Right cardiac atrium (tissue), 5 donors: ENCODE data around the gene TKTL1. TPM values are rescaled to one million over a fixed set of nuclear protein-coding genes. Genes with fewer than 3 reads are reported as not detected.

ENCODE experiments used
- ATAC-seq, 2 donors: fragments of 200-7000 bp; cut with Tn5 transposase; one replicate each; pipeline versions ENCODE4 v1.8.0 to v1.9.1; 2020; ENCODE audit warnings: moderate library complexity in 2 of 2, mild to moderate bottlenecking in 1 of 2
- DNase-seq, 3 donors: peaks; one replicate each; pipeline ENCODE4 v3.0.0-alpha.2; 2020
- H3K27ac ChIP-seq: one replicate; pipeline ENCODE4 v1.5.1; 2013; ENCODE audit warnings: mild to moderate bottlenecking, low read length, control low read depth, moderate library complexity
- H3K27me3 ChIP-seq: one replicate; pipeline ENCODE4 v1.6.1; 2013; ENCODE audit not compliant: control insufficient read depth, insufficient read depth
- H3K4me1 ChIP-seq: one replicate; pipeline ENCODE4 v1.6.1; 2013; ENCODE audit warnings: low read length; ENCODE audit not compliant: control insufficient read depth, insufficient read depth
- H3K4me3 ChIP-seq: one replicate; pipeline ENCODE4 v1.5.1; 2013; ENCODE audit warnings: low read length, control low read depth
- H3K9me3 ChIP-seq: one replicate; pipeline ENCODE4 v1.6.1; 2013; ENCODE audit warnings: low read length; ENCODE audit not compliant: control insufficient read depth
- WGBS: extraction: QIAGEN DNeasy Blood & Tissue Kit; methylation state at CpG from one replicate; pipeline ENCODE4 v1.1.7; 2013; 5-methylcytosine and 5-hydroxymethylcytosine counted together
- intact Hi-C, 4 donors: fragments of 100-400 bp; cut with DNase I; formaldehyde crosslinking; loops; one replicate each; pipeline versions ENCODE4 v1.11.0 to v1.14.0; 2022 to 2023
- polyA plus RNA-seq: library from polyadenylated mRNA; stranded (reverse); fragments of 200-250 nt; gene quantifications from one replicate; pipeline ENCODE4 v1.2.3, GENCODE V29; 2013
- total RNA-seq, 4 donors: library from RNA; stranded (reverse); fragmentation: NEBNext Ultra II Directional; extraction: Animal tissue kit (Norgen Biotek cat#: 25700); gene quantifications; one replicate each; pipeline ENCODE4 v1.2.1, GENCODE V29; 2021
- donor health status: healthy with polysubstance abuse.
- donor health status: DM: no; HTN: yes; CAD: no.
- donor health status: DM: no; HTN: no; CAD: no.
- donor health status: DM: no; HTN: yes; CAD: no; lungs with severe emphysema.
- donor health status: DM: yes; HTN: yes; CAD: no.

TKTL1 gene
- total and polyA plus RNA-seq, 5 donors: 5.5 to 11.9 (median 8.6) TPM

DNA sequence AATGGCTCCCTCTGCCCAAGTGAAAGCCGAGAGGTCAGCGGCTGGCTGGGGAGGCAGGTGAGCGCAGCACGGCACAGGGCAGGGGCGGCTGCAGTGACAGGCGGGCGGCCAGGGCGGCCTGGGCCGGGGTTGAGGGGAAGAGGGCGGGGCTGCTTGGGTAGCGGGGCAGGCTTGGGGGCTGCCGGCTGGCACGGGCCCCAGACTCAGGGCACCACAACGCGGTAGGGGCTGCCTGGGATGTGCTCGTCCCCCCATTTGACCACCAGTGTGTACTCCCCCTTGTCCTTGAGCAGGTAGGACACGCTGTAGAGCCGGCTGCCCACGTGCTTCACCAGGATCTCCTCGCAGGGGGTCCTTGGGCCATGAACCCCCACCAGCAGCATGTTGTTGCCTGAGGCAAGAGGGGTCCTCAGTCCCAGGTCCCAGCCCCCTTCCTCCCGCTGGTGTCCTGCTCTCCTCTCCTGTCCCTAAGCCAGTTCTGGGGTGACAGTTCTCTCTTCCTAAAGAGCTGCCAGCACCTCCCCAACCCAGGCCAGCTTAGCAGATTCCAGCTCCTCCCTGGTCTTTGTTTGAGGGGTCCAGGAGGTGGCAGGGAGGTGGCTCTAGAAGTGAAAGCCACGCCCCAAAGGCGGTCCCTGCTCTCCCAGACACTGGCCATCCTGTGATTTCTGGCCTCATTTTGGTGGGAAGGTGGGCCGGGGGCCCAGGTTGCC is 53.2 kb downstream of the TKTL1 start:
- 85% methylated on average over 22 of the region's 24 CpGs for WGBS
- no peak for ATAC-seq
- H3K27ac ChIP-seq: no peak overlapping the region
- no peaks in the 10 kb centered on the region for H3K27me3 ChIP-seq
- H3K4me1 ChIP-seq: no peaks in the 10 kb centered on the region
- intact Hi-C loops: no loop called here
- H3K4me3 ChIP-seq: no peak overlapping the region
- no peaks in the 10 kb centered on the region for H3K9me3 ChIP-seq
- DNase-seq: peak; percentile 22 to 69 (median 58)

DNA sequence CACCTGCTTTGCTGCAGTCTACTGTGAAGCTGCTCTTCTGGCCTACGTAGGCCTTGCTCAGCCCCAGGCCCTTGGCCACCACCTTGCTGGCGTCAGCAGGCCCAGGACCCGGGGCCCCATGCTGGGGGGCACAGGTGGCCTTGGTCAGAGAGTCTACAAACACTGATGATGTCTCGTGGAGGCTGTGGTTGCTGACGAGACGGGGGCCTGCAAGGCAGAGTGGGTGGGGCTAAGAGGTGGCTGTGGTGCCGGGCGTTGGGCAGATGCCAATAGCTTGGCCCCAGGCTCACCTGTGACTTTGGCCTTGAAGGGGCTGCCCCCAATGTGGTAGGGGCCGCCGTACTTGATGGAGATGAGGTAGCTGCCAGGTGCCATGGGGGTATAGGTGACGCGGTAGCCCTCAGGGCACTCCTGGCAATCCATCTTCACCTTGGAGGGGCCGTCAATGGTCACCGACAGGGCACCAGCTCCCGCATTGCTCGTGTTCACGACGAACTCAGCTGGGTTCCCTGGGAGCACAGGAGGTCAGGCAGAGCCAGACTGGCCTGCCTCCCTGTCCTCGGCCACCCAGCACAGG is 53.9 kb downstream of the TKTL1 start:
- DNase-seq (peak; percentile 15 to 49 (median 46)), ATAC-seq (no peak)
- H3K27me3 ChIP-seq: no peaks in the 10 kb centered on the region
- intact Hi-C loops: no loop called here
- 61% methylated on average over 19 of the region's 19 CpGs for WGBS
- H3K9me3 ChIP-seq: no peaks in the 10 kb centered on the region
- H3K27ac ChIP-seq: no peak overlapping the region
- no peaks in the 10 kb centered on the region for H3K4me1 ChIP-seq
- H3K4me3 ChIP-seq: no peak overlapping the region

DNA sequence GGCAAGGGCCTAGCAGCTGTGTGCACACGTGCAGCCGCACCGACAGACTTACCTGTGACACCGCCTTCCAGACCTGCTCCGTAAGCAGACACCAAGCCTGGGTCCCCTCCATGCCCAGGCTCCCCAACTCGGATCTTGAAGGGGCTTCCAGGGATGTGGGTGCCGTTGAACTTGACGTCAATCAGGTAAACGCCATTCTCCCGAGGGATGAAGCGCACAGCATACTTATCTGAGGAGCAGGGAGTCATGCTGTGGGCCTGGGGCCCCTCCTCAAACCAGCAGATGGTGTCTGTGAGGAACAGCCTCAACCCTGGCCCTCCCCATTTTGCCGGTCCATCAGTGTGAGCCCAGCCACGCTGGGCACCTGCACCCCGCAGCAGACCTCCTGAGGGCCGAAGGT is 54.4 kb downstream of the TKTL1 start:
- intact Hi-C loops: no loop called here
- Histone ChIP-seq H3K4me3 (no peak overlapping the region), H3K9me3 (no peaks in the 10 kb centered on the region), H3K4me1 (no peaks in the 10 kb centered on the region), H3K27me3 (no peaks in the 10 kb centered on the region), H3K27ac (no peak overlapping the region)
- peak in 2 of 3 donors; percentile 34 to 47 for DNase-seq
- 80% methylated on average over 15 of the region's 15 CpGs for WGBS
- no peak for ATAC-seq

DNA sequence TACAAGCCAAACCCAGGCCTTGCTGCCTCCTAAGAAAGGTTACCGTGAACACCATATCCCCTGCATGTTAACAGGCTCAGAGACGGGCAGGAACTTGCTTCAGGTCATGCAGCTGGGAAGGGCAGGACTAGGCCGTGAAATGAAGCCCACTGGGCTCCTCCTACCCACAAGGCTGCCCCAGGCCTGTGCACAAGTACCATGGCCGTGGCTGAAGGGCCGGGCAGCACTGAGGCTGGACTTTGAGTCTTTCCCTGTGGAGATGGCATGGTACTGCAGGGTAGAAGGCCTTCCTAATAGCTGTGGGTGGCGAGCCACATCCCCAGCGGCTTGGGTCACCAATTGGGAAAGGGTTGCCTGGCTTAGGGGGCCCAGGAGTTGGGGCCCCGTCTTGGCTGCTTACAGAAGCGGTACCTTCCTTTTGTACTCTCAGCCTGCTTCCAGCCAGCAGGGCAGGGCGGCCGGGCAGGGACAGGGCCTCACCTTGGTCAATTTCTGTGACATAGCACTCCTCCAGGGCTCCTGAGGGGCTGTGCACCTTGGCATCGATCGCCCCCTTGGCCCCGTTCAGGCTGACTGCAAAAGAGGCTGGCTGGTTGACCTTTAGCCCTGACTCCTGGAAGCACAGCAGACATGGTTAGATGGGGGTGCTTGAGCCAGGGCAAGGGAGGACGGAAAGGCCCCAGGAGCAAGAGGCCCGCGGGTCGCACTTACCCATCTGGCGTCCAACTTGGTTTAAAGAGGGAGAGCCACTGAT is 55.0 kb downstream of the TKTL1 start:
- intact Hi-C loops: no loop called here
- Histone ChIP-seq H3K27ac (no peak overlapping the region), H3K9me3 (no peaks in the 10 kb centered on the region), H3K27me3 (no peaks in the 10 kb centered on the region), H3K4me1 (no peaks in the 10 kb centered on the region), H3K4me3 (no peak overlapping the region)
- WGBS: 77% methylated on average over 19 of the region's 19 CpGs
- ATAC-seq (no peak), DNase-seq (peak in 2 of 3 donors; percentile 20 to 59)

DNA sequence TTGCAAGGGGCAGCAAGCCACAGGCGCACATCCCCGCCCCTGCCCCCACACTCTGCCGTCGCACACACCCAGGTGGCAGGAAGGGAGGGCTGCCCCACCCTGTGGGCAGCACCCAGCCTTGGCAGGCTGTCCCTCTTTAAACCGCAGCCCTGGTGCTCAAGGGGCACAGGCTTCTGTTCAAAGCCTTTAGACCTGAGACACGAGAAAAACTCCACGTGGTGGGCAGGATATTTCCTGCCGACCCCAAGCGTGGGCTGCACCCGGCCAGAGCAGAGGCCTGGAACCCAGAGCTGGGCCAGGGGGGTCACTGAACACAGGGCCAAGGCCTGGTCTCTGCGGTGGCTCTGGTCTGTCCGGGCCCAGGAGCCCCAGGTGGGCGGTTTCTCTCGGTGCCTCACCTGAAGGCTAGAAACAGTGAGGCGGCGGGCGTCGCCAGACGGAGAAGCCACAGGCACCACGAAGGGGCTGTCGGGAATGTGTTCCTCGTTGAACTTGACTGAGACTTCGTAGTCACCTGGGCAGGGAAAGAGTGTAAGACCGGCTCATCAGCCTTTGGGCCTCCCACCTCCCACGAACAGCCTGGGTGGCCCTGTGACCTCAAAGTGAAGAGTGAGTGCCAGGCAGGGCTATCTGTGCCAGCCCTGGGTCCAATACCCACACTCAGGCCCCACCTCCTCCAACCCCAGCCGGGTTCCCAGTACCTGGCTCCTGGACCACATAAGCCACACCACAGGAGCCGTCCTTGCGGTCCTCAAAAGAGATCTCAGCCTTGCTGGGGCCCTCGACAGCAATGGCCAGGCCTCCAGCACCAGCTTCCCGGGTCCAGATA is 55.8 kb downstream of the TKTL1 start:
- intact Hi-C loops: no loop called here
- Histone ChIP-seq H3K9me3 (no peaks in the 10 kb centered on the region), H3K27ac (no peak overlapping the region), H3K4me3 (no peak overlapping the region), H3K27me3 (no peaks in the 10 kb centered on the region), H3K4me1 (no peaks in the 10 kb centered on the region)
- 70% methylated on average over 29 of the region's 30 CpGs for WGBS
- ATAC-seq: no peak
- peak in 2 of 3 donors; percentile 37 to 42 for DNase-seq

DNA sequence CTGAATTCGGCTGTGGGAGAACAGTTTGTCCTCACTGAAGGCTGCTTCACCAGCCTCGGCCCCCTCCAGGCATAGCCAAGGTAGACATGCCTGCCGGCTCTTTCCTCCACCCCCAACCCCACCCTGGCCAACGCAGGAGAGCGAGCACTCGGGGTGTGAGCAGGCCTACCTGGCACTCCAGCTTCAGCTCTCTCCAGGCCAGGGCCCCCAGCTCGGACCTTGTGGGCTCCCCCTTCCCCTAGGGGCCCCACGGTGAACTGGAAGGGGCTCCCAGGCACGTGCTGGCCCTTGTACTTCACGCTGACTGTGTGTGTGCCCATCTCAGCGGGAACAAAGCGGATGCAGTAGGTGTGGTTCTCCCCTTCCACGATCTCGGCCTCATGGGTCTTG is 56.4 kb downstream of the TKTL1 start:
- ATAC-seq: no peak
- intact Hi-C loops: no loop called here
- Histone ChIP-seq H3K9me3 (no peaks in the 10 kb centered on the region), H3K4me1 (no peaks in the 10 kb centered on the region), H3K27me3 (no peaks in the 10 kb centered on the region), H3K27ac (no peak overlapping the region), H3K4me3 (no peak overlapping the region)
- peak in 2 of 3 donors; percentile 17 to 37 for DNase-seq
- WGBS: 68% methylated on average over 14 of the region's 14 CpGs

DNA sequence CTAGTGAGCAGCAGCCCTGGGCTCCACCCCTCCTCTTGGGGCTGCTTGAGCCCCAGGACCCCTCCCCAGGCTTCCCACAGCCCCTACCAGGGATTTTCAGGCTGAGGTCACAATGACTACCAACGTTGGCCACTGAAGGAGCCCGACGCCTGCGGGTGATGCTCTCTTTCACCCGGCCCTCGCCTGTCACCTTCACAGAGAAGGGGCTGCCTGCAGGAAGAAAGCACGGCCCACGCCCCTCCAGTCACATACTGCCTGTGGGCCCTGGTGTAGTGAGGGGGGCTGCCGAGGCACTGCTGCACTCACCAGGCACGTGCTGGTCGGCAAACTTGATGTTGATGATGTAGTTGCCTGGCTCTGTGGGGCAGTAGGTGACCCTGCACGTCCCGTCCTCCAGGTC is 56.9 kb downstream of the TKTL1 start:
- peak in 2 of 3 donors; percentile 17 to 53 for DNase-seq
- 62% methylated on average over 13 of the region's 13 CpGs for WGBS
- ATAC-seq: no peak

DNA sequence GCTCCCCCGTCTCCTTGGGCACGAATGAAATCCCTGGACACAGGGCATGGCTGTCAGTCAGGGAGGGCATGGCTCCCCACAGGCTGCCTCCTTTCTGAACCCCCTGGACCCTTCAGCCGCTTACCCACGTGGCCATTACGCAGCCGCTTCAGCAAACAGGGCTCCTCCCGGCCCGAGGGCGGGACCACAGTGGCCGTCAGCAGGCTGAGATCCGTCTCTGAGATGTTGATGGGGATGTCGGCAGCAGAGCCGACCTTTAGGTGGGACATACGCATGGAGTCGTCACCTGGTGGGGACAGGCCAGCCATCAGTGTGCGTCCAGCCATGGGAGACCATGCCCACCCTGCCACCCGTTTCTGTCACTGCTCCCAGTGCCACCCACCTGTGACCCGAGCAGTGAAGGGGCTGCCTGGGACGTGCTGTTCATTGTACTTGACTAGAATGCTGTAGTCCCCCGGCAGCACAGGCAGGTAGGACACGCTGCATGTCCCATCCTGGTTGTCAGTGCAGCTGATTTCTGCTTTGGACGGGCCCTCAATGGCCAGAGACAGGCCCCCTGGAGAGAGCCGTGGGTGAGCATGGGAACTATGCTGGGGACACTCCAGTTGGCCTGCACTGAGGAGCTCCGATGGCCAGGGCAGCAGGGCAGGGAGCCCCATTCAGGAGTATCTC is 57.7 kb downstream of the TKTL1 start:
- no peak for ATAC-seq
- Histone ChIP-seq H3K9me3 (no peaks in the 10 kb centered on the region), H3K27me3 (no peaks in the 10 kb centered on the region), H3K27ac (no peak overlapping the region), H3K4me1 (no peaks in the 10 kb centered on the region), H3K4me3 (no peak overlapping the region)
- WGBS: 76% methylated on average over 24 of the region's 24 CpGs
- intact Hi-C loops: no loop called here
- DNase-seq: peak; percentile 11 to 41 (median 18)

More for the DNA sequence above, 56.9 kb downstream of the TKTL1 start:
- H3K4me1 ChIP-seq: no peaks in the 10 kb centered on the region
- no peaks in the 10 kb centered on the region for H3K9me3 ChIP-seq
- intact Hi-C loops: no loop called here
- no peak overlapping the region for H3K27ac ChIP-seq
- no peak overlapping the region for H3K4me3 ChIP-seq
- H3K27me3 ChIP-seq: no peaks in the 10 kb centered on the region

DNA sequence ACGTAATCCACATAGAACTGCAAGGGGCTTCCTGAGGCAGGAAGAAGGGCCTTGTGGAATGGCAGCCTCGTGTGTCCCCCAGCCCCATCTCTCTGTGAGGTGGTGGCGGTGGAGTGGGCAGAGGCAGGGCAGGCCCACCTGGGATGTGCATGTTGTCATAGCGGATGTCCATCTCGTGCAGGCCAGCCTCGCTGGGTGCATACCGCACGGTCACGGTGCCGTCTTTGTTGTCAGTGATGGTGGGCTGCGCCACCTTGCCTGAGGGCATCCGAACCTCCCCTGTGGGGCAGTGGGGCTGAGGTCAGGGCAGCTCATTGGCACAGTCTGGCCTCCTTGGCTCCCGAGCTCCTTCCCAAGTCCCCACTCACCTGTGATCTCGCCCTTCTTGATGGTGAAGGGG is 58.4 kb downstream of the TKTL1 start:
- Histone ChIP-seq H3K27me3 (no peaks in the 10 kb centered on the region), H3K4me1 (no peaks in the 10 kb centered on the region), H3K4me3 (no peak overlapping the region), H3K9me3 (no peaks in the 10 kb centered on the region), H3K27ac (no peak overlapping the region)
- peak in 2 of 3 donors; percentile 31 to 39 for DNase-seq
- WGBS: 75% methylated on average over 14 of the region's 14 CpGs
- ATAC-seq: no peak
- intact Hi-C loops: no loop called here

DNA sequence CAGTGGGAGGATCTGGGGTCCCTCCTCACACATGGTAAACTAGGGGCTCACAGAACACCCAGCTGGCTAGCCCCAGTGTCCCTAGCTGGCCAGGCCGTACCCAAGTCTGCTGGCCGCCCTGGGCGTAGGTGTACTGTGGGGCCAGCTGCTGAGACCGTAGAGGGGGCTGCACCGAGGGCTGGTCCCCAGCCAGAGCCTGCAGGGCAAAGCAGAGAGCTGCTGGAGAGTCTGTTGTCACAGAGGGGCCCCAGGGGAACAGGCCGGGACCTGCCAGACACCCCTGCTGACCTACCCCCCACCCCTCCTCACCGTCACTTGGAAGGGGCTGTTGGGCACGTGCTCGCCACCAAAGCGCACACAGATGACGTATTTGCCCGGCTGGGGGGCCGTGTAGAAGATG is 58.9 kb downstream of the TKTL1 start:
- Histone ChIP-seq H3K9me3 (no peaks in the 10 kb centered on the region), H3K27me3 (no peaks in the 10 kb centered on the region), H3K4me1 (no peaks in the 10 kb centered on the region), H3K27ac (no peak overlapping the region), H3K4me3 (no peak overlapping the region)
- ATAC-seq: no peak
- intact Hi-C loops: no loop called here
- DNase-seq: peak; percentile 9 to 43 (median 16)
- WGBS: 78% methylated on average over 13 of the region's 13 CpGs
